DND-41 (cell line): ENCODE data around the gene NAPB.

Experiments
- ATAC-seq: fragments of 200-7000 bp; cut with Tn5 transposase; 3 replicates; pipeline ENCODE4 v1.9.1; 2021; ENCODE audit warnings: low read depth; ENCODE audit not compliant: insufficient read depth
- DNase-seq: peaks from one replicate; pipeline ENCODE4 v3.0.0-alpha.2; 2020
- H2AFZ ChIP-seq: 2 replicates; pipeline ENCODE4 v1.6.0; 2012; ENCODE audit warnings: low read depth, low read length
- H3K27ac ChIP-seq: 2 replicates; pipeline ENCODE4 v1.5.1; 2012; ENCODE audit warnings: low read length, inconsistent platforms
- H3K27me3 ChIP-seq: fragments of 200-600 bp; sonication (generic); 2 replicates; pipeline ENCODE4 v1.6.0; 2012; ENCODE audit warnings: low read length, mild to moderate bottlenecking, inconsistent platforms; ENCODE audit not compliant: insufficient read depth, poor library complexity
- H3K36me3 ChIP-seq: 2 replicates; pipeline ENCODE4 v1.5.1; 2012; ENCODE audit warnings: low read length, inconsistent platforms; ENCODE audit not compliant: insufficient read depth
- H3K4me1 ChIP-seq: 2 replicates; pipeline ENCODE4 v1.5.1; 2012; ENCODE audit warnings: mild to moderate bottlenecking, low read length; ENCODE audit not compliant: insufficient read depth
- H3K4me2 ChIP-seq: 2 replicates; pipeline ENCODE4 v1.6.0; 2012; ENCODE audit warnings: mild to moderate bottlenecking, moderate library complexity, low read length, inconsistent platforms; ENCODE audit not compliant: insufficient read depth
- H3K4me3 ChIP-seq, 2 experiments: fragments of 200-600 bp in 1 of 2; shearing (Covaris generic) in 1 of 2; 2 replicates each; pipeline ENCODE4 v1.5.1; 2012 to 2016; ENCODE audit warnings: inconsistent platforms in 2 of 2, low read length in 2 of 2, mild to moderate bottlenecking in 2 of 2, low read depth in 1 of 2, moderate library complexity in 1 of 2
- H3K79me2 ChIP-seq: 2 replicates; pipeline ENCODE4 v1.6.0; 2012; ENCODE audit warnings: low read length, inconsistent platforms; ENCODE audit not compliant: insufficient read depth
- H3K9ac ChIP-seq: 2 replicates; pipeline ENCODE4 v1.6.0; 2012; ENCODE audit warnings: low read depth, mild to moderate bottlenecking, inconsistent platforms, low read length, moderate library complexity
- H3K9me3 ChIP-seq: 2 replicates; pipeline ENCODE4 v1.5.1; 2012; ENCODE audit warnings: low read length, moderate library complexity, mild to moderate bottlenecking, inconsistent platforms; ENCODE audit not compliant: insufficient read depth, severe bottlenecking
- H4K20me1 ChIP-seq: 2 replicates; pipeline ENCODE4 v1.6.0; 2012; ENCODE audit warnings: low read length; ENCODE audit not compliant: insufficient read depth
- EZH2 ChIP-seq: IDR thresholded peaks from 3 replicates; pipeline ENCODE4 v1.6.1; 2012; ENCODE audit warnings: borderline replicate concordance, low read depth, mild to moderate bottlenecking, moderate library complexity, low read length, inconsistent platforms; ENCODE audit not compliant: severe bottlenecking
- TF ChIP-seq, protein P1 (sequence below): IDR thresholded peaks from 2 replicates; pipeline ENCODE4 v1.5.1; 2012; ENCODE audit warnings: borderline replicate concordance, low read length, moderate library complexity, mild to moderate bottlenecking; ENCODE audit not compliant: poor library complexity, severe bottlenecking; ENCODE audit errors: extremely low read depth

Gene NAPB

GRCh38 chr20:23340524-23340923, 80.8 kb downstream of the NAPB start:
- H3K9me3 ChIP-seq: no peaks in the 10 kb centered on the region
- ATAC-seq (peak; percentile 90), DNase-seq (peak; percentile 75)
- TF ChIP-seq, protein P1, sequence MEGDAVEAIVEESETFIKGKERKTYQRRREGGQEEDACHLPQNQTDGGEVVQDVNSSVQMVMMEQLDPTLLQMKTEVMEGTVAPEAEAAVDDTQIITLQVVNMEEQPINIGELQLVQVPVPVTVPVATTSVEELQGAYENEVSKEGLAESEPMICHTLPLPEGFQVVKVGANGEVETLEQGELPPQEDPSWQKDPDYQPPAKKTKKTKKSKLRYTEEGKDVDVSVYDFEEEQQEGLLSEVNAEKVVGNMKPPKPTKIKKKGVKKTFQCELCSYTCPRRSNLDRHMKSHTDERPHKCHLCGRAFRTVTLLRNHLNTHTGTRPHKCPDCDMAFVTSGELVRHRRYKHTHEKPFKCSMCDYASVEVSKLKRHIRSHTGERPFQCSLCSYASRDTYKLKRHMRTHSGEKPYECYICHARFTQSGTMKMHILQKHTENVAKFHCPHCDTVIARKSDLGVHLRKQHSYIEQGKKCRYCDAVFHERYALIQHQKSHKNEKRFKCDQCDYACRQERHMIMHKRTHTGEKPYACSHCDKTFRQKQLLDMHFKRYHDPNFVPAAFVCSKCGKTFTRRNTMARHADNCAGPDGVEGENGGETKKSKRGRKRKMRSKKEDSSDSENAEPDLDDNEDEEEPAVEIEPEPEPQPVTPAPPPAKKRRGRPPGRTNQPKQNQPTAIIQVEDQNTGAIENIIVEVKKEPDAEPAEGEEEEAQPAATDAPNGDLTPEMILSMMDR: peak; percentile 88
- no peak for TF ChIP-seq EZH2
- no peaks in the 10 kb centered on the region for H4K20me1 ChIP-seq
- H3K79me2 ChIP-seq: no peaks in the 10 kb centered on the region
- no peak overlapping the region for H3K27ac ChIP-seq
- no peak overlapping the region for H2AFZ ChIP-seq
- H3K4me3 ChIP-seq: no peak overlapping the region
- H3K27me3 ChIP-seq: no peaks in the 10 kb centered on the region
- no peaks in the 10 kb centered on the region for H3K36me3 ChIP-seq
- H3K4me2 ChIP-seq: no peak overlapping the region
- H3K9ac ChIP-seq: no peak overlapping the region
- H3K4me1 ChIP-seq: no peaks in the 10 kb centered on the region

DNA sequence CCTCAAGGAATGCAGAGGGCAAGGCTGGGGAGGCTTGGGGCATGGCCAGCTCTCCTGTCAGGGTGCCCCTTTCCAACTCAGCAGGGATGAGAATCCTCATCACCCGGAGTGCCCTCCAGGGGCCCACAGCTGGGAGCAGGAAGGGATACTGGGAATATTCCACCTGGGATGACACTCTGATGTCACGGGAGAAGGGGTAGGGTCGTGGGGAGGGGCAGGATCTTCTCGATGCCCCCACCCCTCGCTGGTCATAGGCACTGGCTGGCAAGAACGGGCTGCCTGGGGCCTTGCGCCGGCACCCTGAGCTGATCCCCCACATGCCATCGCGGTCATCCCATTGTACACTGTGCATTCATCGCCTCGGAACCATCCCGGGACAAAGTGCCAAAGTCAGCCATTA, 81.3 kb downstream of the NAPB start:
- no peaks in the 10 kb centered on the region for H3K4me1 ChIP-seq
- no peaks in the 10 kb centered on the region for H3K79me2 ChIP-seq
- H3K27me3 ChIP-seq: no peaks in the 10 kb centered on the region
- no peak overlapping the region for H3K4me3 ChIP-seq
- H4K20me1 ChIP-seq: no peaks in the 10 kb centered on the region
- H3K27ac ChIP-seq: no peak overlapping the region
- no peak overlapping the region for H3K9ac ChIP-seq
- ATAC-seq: no peak
- H3K9me3 ChIP-seq: no peaks in the 10 kb centered on the region
- TF ChIP-seq, protein P1: no peak
- TF ChIP-seq EZH2: no peak
- no peaks in the 10 kb centered on the region for H3K36me3 ChIP-seq
- H3K4me2 ChIP-seq: no peak overlapping the region
- DNase-seq: no peak
- H2AFZ ChIP-seq: no peak overlapping the region

DNA sequence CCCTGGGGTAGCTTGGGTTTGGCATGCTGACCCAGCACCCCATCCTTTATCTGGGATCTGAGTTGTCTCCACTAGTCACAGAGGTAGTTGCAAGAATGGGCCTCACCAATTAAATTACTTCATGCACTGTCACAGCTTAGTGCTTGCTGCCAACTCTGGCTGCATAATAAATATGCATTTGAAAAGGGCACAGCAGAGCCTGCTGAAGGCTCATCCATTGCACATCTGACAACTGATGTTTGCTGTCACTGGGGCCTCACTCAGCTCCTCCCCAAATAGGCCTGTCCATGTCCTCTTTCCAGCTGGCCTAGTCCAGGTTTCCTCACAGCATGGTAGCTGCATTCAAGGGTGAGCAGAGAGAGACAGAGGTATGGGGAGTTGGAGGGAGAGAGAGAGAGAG, 84.0 kb downstream of the NAPB start:
- no peak overlapping the region for H3K4me3 ChIP-seq
- H3K27me3 ChIP-seq: no peaks in the 10 kb centered on the region
- H3K27ac ChIP-seq: no peak overlapping the region
- TF ChIP-seq, protein P1: no peak
- TF ChIP-seq EZH2: no peak
- no peak for ATAC-seq
- H3K36me3 ChIP-seq: no peaks in the 10 kb centered on the region
- H3K9me3 ChIP-seq: no peaks in the 10 kb centered on the region
- H2AFZ ChIP-seq: no peak overlapping the region
- no peaks in the 10 kb centered on the region for H3K79me2 ChIP-seq
- no peak overlapping the region for H3K9ac ChIP-seq
- H3K4me2 ChIP-seq: no peak overlapping the region
- no peaks in the 10 kb centered on the region for H4K20me1 ChIP-seq
- no peak for DNase-seq
- H3K4me1 ChIP-seq: no peaks in the 10 kb centered on the region

DNA sequence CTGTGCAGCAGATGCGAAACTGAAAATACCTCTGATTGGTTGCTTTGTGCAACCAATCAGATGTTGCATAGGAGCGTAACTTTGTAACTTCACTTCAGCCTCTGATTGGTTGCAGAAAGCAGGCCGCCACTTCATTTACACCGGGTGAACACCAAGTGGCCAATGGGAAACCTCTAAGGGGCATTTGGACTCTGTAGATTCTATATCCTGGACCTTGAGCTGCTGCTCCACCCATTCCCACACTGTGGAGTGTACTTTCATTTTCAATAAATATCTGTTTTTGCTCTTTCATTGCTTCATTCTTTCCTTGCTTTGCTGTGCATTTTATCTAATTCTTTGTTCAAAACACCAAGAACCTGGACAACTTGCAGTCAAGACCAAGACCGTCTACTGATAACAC, 84.8 kb downstream of the NAPB start:
- no peak overlapping the region for H3K4me3 ChIP-seq
- no peak overlapping the region for H3K27ac ChIP-seq
- no peaks in the 10 kb centered on the region for H3K4me1 ChIP-seq
- H3K9me3 ChIP-seq: no peaks in the 10 kb centered on the region
- ATAC-seq (no peak), DNase-seq (no peak)
- TF ChIP-seq, protein P1: no peak
- no peak for TF ChIP-seq EZH2
- H2AFZ ChIP-seq: no peak overlapping the region
- H3K79me2 ChIP-seq: no peaks in the 10 kb centered on the region
- no peaks in the 10 kb centered on the region for H3K36me3 ChIP-seq
- H4K20me1 ChIP-seq: no peaks in the 10 kb centered on the region
- H3K4me2 ChIP-seq: no peak overlapping the region
- H3K27me3 ChIP-seq: no peaks in the 10 kb centered on the region
- no peak overlapping the region for H3K9ac ChIP-seq
